GM21723 (cell line): ENCODE data around the gene TMEM41B.
A peak's percentile ranks its signal among the peaks of the same experiment; 100 is the strongest.
"Not testable (repeated sequence)": the region's sequence is repeated elsewhere in the genome, so short reads cannot be mapped to it uniquely, and the experiment has no call there.

Source experiments
- ATAC-seq: cut with Tn5 transposase; IDR thresholded peaks from one replicate; pipeline ENCODE4 v1.9.1; 2021; ENCODE audit warnings: mild to moderate bottlenecking, moderate library complexity; ENCODE audit not compliant: unreplicated experiment

Gene TMEM41B, protein sequence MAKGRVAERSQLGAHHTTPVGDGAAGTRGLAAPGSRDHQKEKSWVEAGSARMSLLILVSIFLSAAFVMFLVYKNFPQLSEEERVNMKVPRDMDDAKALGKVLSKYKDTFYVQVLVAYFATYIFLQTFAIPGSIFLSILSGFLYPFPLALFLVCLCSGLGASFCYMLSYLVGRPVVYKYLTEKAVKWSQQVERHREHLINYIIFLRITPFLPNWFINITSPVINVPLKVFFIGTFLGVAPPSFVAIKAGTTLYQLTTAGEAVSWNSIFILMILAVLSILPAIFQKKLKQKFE

GRCh38 chr11:9314291-9315077 lies at the start of gene TMEM41B:
Gene TMEM41B (minus strand): TSS chr11:9314593. CDS start chr11:9314441, 152 bp downstream.
- peak; percentile 97 for ATAC-seq

DNA sequence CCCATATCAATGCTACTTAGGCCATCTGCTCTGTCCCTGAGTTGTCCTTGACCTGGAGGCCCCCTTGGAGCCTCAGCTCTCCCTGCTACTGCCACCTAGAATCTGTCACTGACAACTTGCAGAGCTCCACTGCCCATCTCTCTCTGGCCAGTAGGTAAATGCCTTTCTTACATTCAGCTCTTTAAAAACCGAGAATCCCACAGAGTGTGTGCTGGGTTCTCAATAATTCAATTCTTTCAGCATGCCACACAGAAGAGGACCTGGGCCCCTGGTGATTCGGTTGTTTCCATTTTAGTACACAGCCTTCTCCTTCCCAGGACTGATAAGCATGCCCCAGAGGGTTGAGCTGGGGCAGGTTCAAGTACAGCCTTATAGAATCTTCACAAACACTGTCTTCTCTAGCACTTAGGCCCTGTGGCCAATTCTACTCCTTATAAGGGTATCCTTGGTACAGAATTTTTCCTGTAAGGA lies 48.0 kb upstream of the TMEM41B start:
- no peak for ATAC-seq

- ATAC-seq = not testable (repeated sequence)
Observed at GRCh38 chr11:9360862-9361622, 46.6 kb upstream of the TMEM41B start.

DNA sequence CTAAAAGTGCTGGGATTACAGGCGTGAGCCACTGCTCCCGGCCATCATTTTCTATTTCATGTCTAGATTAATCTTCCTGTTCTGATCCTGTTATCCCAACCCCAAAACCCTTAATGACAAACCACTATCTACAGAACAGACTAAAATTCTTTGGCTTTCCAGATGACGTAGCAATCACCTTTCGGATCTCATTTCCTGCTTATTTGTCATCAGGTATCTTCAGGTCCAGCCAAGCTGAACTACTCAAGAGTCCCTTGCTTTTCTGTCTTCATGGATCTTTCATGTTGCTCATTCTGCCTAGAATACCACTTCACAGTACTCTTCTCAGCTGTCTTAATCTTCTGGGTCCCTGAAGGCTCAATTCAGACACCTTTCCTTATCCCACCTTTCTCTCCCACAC lies 42.6 kb upstream of the TMEM41B start:
- ATAC-seq = no peak

GRCh38 chr11:9351321-9351881 lies 37.0 kb upstream of the TMEM41B start:
- no peak for ATAC-seq

- not testable (repeated sequence) for ATAC-seq
Observed at GRCh38 chr11:9347779-9348178, 33.4 kb upstream of the TMEM41B start.

GRCh38 chr11:9347100-9347499 lies 32.7 kb upstream of the TMEM41B start:
- no peak for ATAC-seq

- ATAC-seq = no peak
Observed at GRCh38 chr11:9344061-9344680, 29.8 kb upstream of the TMEM41B start.

DNA sequence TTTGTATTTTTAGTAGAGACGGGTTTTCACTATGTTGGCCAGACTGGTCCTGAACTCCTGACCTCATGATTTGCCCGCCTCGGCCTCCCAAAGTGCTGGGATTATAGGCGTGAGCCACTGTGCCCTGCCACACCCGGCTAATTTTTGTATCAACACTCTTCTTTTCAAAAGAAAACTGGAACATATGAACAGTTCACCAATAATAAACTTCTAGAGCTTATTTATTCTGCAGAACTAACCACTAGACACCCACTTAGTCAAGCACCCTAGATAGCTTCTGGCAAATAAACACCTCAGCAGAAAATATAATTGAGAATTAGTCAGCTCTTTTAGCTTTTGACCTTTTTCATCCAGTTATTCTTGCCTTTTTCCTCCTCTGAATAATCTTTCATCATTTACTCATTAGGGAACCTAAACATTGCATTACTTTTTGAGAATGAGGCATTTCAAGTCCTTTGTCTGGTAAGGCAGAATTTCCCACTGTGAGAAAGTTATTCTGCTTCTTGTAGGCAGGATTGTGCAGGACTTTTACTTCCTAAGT lies 27.3 kb upstream of the TMEM41B start:
- ATAC-seq = no peak

DNA sequence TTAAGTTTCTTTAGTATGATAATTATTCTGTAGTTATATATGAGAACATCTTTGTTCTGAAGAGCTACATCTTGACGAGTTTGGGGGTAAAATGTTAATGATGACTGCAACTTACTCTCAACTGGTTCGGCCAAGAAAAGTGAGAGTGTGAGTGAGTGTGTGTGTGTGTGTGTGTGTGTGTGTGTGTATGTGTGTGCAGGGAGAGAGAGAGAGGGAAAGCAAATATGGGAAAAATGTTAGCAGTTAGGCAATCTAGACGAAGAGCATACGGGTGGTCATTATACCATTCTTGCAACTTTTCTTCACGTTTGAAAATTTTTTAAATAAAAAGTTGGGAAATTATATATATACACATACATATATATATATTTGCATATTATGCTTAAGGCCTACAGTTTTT lies 18.3 kb upstream of the TMEM41B start:
- no peak for ATAC-seq

GRCh38 chr11:9330387-9331384 lies 16.3 kb upstream of the TMEM41B start:
- no peak for ATAC-seq

DNA sequence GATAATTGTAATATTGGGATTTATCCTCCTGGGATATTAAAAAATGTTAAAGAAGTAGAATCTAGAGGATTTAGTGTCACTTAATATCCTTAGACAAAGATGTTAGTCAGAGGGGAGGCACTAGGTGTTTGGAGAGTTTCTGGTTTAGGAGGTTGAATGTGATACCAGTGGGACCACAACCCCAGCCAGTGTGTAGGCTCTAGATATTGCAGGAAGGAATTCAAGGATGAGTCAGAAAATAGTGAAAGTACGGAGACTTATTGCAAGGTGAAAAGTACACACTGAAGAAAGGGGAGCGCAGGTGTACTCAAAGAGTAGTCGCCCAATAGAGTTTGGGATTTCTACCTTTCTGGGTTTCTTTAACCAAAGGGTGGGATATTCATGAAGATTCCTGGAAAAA lies 5.7 kb upstream of the TMEM41B start:
- ATAC-seq = no peak

GRCh38 chr11:9319377-9320001 lies 5.1 kb upstream of the TMEM41B start:
- not testable (repeated sequence) for ATAC-seq

- ATAC-seq = not testable (repeated sequence)
Observed at GRCh38 chr11:9318442-9319376, 4.3 kb upstream of the TMEM41B start.

DNA sequence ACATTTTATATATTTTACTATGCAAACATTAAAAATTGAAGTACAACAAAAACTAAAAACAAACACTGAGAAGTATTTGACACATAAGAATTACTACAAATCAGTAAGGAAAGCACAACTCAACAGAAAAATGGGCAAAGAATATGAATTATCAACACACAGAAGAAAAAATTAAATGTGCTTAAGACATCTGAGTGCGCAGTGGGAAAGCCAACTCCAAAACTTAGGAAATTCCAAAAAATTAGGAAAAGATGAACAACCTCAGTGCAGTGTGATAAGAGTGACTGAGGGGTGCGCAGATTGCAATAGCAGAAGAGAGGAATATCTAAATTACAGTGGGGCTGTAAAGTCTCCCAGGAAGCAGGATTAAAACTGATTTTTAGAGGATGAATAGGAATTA lies 1.9 kb upstream of the TMEM41B start:
- no peak for ATAC-seq

DNA sequence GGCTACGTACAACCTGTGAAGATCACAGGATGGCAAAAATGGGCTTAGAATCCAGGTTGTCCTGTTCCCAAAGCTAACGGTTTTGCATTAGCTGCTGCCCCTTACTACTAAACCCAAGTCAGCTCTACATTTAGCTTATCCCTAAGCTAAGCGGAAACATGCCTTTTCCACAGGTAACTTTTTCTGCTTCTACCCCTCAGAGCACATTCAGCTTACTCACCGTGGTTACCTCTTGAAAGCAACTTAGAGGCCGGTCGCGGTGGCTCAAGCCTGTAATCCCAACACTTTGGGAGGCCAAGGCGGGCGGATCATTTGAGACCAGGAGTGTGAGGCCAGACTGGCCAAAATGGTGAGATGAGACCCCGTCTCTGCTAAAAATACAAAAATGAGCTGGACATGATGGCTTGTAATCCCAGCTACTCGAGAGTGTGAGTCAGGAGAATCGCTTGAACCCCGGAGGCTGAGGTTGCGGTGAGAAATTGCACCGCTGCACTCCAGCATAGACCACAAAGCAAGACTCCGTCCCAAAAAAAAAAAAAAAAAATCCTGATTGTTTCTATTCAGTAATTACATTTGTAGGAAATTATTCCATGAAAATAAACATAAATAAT lies 790 bp upstream of the TMEM41B start:
- no peak for ATAC-seq

GRCh38 chr11:9313648-9314290 lies 624 bp downstream of the TMEM41B start:
- peak; percentile 29 for ATAC-seq
